Hematopoietic multipotent progenitor cell treated with erythropoietin and hydrocortisone succinate and interleukin-3 and kit ligand, for 6 days (in vitro differentiated cells): ENCODE results near the gene ST3GAL5.
"Not testable (repeated sequence)": the region's sequence is repeated elsewhere in the genome, so short reads cannot be mapped to it uniquely, and the experiment has no call there.

ENCODE experiments used
- DNase-seq: peaks from one replicate; pipeline ENCODE4 v3.0.0-alpha.2; 2015

Gene ST3GAL5

DNA sequence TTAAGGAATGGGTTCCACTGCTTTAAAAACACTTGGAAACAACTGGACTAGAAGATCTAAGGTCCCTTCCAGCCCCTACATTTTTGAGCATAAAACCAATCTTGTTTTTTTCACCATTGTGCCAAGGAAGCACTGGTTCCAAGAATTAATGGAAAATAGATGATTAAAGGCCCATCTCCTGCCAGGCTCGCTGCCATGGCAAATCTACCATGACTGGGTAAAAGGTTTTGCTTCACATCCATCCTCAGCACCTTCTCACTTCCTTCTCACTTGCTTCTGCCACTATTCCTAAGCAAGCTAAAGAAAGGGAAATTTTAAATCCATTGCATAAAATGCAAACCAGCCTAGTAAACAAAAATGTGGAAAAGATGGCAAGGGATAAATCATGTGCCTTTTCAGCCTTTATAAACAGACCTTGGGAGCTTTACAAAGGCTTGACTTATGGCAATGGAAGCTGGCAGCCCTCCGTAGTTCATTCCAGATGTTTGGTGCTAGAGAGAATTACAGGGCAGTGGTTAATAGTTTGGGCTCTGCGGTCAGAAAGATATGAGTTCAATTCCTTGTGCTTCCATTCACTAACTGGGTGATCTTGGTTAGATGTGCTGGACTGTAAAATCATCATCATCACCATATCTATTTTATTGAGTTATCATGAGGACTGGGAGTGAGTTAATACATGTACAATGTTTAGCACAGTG, 27.0 kb upstream of the ST3GAL5 start:
- DNase-seq, result no peak

DNA sequence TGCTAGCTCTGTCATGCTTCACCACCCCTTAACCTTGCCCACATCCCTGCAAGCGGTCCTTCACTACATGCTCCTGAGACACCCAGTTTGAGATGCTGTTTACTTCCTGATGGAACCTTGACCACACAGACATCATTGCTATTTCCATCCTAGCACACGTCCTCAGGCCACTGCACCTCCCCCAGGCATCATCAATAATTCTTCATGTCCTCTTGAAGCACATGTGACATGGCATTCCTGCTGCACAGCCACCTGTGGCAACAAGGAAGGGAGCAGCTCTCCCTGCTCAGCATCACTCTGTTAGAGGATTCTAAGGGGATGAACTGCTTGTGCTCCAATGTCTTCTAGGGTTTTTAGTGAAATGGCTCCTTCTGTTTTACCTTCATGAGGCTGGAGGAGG, 26.1 kb upstream of the ST3GAL5 start:
- no peak for DNase-seq

DNA sequence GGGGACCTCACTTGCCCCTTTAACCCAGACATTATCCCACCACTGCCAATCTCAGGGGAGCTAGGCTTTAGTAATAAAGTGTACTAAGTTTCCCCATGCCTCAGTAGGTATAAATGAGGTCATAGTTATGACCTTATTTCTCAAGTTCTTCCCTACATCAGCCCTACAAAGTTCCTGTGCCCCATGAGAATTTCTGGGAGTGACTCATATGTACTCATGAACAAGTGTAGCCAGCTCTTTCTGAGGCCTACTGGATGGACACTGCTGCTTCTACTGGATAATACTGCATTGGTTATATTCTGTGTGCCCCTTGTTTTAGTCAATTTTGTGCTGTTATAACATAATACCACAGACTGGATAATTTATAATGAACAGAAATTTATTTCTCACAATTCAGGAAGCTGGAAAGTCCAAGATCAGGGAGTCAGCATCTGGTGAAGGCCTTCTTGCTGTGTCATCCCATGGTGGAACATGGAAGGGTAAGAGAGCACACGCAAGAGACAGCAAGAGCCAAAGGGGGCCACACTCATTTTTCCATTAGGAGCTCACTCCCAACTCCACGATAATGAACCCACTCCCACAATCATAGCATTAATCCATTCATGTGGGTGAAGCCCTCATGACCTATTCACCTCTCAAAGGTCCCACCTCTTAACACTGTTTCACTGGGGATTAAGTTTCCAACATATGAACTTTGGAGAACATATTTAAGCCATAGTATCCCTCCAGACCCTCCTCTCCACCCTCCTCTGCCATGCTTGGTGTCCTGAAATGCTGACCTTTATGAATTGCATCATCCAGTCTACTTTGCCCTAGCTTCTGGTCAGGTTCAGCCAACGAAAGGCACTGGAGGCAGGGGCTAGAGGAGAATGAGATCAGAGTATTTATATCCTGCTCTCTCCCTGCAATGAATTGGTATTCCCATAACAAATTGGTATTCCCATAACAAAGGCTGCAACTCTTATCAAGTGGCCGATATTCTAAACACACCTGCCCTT, 25.4 kb upstream of the ST3GAL5 start:
- no peak for DNase-seq

DNA sequence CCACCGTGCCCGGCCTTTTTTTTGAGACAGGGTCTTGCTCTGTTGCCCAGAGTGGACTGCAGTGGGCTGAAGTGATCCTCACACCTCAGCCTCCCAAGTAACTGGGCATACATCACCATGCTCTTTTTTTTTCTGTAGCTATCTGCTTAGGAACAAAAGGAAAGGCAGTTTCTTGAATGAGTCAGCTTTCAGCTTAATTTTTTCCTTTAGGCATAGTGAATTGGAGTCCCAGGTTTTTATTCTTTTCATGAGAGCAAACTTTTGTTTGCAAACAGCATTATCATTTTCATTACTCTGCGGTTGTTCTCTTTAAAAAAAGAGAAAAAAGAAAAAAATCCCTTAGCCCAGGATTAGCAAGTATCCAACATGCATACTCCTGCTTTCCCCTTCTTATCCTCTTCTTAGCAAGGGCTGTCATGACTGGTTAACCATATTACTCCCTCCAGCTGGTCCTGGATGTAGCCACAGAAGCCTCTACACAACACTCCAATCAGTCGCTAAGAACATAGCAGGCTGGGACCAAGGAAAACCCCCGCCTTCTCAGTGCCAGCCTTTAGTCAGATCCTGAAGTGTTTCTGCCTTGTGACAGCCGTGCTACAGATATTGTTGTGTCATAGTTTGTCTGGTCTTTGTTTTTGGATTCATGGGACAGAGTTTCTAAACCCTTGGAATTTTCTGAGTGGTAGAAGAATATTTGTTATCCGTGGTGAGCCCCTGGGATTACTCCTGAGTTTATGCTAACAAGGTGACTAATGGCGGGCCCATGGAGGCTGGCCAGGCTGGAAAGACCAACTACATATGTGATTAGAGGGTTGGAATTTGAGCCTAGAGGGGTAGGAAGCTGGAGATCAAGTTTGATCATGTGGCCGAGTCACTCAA, 23.3 kb upstream of the ST3GAL5 start:
- DNase-seq, result no peak

DNA sequence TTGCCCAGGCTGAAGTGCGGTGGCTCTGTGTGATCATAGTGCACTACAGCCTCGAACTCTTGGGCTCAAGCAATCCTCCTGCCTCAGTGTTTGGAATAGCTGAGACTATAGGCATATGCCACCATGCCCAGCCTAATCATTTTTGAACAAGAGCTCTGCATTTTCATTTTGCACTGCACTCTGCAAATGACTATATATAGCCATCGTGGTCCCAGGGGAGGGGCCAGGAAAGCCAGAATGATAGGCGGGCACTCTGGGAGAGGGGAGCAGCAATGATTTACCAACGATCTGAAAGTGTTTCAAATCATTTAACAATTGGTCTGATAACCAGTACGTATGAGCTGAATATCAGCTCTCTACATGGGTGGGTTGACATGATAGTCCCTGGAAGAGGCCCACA, 22.3 kb upstream of the ST3GAL5 start:
- DNase-seq, result no peak

DNA sequence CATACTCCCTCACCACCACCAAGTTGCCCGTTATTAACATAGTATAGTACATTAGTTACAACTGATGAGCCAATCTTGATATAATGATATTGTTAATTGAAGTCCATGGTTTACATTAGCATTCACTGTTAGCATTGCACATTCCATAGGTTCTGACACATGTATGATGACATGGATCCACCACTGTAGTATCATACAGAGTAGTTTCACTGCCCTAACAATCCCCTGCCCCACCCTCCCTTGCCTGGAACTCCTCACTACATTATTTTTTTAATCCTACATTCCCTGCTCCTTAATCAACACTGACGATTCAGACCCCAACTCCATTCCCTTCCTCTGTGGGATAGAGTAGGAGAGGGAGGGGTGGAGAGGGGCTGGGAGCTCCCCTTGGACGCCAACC, 20.2 kb upstream of the ST3GAL5 start:
- DNase-seq, result no peak

DNA sequence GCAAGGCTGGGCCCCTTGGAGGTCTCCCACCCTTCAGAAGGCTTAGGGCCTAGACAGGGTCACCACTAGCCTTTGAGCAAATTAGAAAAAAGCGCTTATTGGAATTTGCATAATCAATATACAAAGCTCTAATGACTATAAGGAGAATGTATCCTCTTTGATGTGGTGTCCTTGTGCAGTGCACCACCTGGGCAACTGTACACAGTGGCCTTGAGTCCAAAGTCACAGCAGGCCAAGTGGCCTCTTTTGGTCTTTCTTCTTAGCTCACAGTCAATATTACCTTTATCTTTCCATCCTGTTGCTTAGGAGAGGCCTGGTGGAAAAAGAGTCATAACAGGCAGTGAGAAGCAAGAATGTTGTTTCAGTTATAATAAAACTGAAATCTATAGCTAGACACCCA, 19.7 kb upstream of the ST3GAL5 start:
- no peak for DNase-seq

DNA sequence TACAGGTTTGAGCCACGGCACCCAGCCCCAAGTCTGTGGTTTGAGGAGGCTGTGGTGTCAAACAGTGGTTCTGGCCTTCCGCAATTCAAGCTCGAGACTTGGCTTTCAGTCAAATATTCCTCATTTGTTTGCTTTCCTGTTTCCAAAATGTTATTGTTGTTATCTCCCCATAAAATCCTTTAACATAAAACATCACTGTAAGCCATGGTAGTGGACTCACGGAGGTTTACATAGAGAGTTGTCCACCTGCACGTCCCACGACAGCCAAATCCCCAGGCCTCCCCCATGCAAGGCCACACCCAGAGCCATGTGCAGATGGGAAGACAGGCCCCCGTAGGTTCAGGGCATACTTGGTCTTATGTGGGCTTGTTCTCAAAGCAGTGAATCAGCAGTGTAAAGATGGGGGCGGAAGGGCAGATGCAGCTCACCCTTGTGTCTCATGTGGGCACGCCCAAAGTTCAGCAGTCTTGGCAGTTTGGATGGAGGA, 18.9 kb upstream of the ST3GAL5 start:
- no peak for DNase-seq

DNA sequence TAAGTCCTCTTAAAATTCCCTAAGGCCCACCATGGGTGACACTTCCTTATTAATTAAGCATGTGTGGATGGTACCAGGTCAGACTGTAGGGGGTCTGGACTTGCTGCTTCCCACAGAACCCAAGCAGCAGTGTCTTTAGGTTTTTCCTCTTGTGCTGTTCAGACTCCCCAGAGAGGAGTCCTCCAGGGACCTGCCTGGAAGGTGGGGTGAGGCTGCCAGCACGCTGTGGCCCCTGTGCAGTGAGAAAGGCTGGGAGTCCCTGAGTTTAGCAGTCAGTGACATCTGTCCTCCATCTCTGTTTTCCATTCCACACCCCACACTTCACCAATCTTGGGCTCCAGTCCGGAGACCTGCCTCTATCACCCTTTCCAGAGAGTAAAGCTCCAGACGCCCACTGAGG, 18.0 kb upstream of the ST3GAL5 start:
- DNase-seq, result no peak

DNA sequence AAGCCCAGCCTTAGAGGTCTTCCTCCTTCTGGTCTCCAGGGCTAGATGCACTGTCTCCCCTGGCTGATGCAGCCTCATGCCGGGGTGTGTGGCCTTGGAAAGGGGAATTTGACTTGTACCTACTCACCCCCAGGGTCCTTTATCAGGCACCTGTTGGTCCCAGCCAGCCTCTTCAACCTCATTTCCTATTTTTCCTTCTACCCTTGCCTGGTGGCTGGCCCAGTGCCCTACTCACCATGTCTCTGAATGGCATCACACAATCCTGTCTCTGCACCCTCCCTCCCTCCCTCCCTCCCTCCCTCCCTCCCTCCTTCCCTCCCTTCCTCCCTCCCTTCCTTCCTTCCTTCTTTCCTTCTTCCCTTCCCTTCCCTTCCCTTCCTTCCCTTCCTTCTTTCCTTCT, 17.1 kb upstream of the ST3GAL5 start:
- DNase-seq, result no peak

DNA sequence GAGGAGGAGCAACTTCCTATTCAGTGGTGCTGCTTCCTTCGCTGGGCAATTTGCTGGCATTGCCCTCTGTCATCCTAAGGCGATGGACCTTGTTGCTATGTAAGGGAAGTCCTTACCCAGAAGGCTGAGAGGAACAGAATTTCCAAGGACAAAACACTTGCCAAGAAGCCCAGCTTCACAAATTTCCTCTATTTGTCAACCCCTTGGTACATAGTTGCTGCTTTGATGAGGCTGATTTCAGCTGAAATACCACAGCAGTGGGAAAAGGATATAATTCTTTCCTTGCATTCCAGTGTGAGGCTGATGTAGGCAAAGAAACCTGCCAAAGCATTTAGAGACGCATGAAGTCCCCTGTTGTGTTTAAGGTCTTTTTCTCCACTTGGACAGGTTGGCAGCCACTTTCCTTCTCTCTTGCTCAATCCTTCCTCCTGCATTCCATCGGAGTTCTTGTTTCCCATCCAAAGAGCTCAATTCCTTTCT, 16.4 kb upstream of the ST3GAL5 start:
- no peak for DNase-seq

DNA sequence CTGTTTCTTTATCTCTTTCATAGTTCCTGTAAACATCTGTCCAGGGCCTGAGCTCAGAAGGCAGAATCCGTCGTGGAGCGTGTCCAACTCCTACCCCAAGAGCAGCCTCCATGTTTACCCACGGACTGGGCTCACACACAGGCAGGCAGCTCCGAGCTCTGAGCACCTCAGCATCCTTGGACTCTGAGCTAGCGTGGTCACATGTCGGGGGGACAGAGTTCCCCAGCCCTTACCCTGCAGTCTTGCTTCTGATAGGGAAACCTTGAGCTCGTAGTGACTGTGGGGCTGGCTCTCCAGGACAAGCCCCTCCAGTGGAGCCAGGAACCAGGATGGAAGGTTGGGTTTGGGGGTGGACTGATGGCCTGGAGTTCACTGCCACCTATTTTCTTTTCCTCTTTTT, 15.1 kb upstream of the ST3GAL5 start:
- DNase-seq, result no peak

DNA sequence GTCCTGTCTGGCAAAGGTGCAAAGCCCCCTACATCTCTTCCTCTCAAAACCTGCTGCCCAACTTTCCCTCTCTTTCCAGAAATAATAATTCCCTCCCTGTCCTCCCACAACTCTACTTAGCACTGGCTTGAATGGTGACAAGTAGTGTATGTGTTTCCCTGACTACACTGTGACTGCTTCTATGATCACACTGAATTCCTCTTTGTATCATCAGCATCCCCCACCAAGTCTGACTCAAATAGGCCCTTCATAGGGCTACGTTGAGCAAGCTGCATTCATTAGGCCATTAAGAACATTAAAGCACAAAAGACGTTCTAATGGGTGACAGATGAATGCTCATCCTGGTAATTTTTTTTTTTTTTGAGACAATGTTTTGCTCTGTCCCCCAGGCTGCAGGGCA, 13.7 kb upstream of the ST3GAL5 start:
- DNase-seq, result no peak

DNA sequence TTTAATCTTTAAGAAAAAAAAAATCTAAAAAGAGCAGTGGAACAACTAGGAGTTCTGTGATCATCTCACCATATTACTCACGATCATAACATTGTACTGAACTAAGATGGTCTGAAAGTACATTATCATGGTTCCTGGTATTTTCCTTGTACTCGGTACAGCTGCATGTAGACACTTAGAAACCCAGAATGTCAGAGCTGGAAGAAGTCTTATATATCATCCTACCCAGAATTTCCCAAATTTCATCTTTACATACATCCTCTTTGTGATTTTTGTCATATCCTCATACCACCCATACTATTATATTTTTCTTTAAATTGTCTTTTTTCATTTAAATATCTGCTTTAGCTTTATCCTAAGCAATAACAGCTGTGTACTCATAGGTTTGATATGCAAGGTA, 12.4 kb upstream of the ST3GAL5 start:
- DNase-seq, result no peak

DNA sequence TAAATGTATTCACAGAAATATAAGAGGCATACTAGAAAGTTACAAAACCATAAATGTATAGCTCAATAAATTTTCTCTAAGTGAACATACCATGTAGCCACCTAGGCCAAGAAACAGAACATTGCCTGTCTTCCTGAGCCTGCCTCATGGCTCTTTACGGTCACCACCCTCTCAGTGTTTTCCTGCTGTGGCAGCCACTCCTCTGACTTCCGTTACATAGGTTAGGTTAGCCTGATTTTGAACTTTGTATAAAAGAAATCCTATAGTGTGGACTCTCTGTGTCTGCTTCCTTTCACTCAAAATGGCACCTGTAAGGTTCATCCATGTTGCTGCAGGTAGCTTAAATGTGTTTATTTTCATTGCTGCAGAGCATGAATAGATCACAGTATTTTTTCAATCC, 11.6 kb upstream of the ST3GAL5 start:
- DNase-seq, result no peak

DNA sequence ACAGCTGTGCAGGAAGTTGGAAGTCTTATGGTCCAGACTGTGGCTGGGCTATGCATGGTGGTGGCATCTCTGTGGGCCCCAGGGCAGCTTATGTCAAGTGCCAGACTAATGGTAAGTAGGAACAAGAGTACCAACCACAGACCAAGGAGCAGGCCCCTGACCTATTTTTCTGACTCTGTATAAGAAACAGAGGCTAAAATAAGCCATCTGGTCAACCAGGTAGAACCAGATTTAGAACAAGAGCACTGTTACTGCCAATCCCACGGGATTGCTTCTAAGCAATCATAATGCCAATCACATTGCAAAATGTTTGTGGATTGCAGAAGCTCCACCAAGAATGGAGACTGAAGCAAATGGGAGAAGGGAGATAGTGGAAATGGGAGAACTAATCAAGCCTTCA, 11.1 kb upstream of the ST3GAL5 start:
- no peak for DNase-seq

DNA sequence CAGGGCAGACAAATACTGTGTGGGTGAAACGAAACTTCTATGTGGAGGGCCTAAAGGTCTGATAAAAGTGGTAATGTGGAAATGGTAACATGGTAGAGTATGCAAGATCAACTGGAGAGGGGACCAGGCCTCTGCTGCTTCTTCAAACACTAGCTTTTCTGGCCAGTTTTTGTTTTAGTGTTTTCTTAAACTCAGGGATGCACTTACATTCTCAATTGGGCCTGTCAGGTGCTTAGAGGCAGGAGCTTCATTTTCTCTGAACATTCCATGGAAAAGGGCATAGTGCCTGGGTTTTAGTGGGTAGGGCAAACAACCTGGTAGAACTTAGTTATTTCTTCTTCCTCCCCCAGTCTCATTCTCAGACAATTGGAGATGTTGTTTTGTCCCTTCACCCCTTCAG, 10.5 kb upstream of the ST3GAL5 start:
- no peak for DNase-seq

DNA sequence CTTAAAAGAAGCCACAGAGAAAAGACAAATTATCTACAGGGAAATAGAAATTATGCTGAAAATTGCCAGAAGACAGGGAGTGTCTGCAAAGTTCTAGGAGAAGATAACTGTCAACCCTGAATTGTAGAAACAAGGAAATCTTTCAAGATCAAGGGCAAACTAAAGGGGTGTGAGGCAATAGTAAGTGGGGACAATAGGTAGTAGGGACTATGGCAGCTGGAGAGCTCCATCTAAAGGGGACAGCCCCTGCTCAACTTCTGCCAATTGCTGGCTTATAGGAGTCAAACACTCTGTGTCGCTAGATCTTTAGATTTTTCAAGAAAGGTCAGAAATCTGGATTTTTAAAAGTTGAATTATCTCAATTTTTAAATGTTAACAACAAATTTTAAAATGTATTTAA, 10.1 kb upstream of the ST3GAL5 start:
- no peak for DNase-seq

DNA sequence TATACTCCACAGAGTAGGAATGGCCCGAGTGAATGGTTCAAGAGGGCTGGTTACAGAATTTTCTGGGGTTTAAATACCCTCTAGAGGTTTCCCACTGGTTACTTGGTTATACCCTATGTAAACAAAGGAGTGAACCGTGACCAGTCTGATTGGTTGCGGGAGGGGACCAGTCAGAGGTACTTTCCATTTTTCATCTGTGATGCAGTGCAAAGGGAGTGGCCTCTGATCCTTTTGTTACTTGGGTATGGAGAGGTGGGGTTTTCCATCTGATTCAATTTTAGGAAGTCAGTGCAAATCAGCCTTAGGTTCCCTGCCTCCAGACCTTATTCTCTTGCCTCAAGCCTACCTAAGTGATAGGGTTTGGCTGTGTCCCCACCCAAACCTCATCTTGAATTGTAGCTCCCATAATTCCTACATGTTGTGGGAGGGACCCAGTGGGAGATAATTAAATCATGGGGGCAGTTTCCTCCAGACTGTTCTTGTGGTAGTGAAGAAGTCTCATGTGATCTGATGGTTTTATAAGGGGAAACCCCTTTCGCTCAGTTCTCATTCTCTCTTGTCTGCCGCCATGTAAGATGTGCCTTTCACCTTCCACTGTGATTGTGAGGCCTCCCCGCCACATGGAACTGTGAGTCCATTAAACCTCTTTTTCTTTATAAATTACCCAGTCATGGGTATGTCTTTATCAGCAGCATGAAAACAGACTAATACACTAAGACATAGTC, 5.9 kb upstream of the ST3GAL5 start:
- DNase-seq, result not testable (repeated sequence)

DNA sequence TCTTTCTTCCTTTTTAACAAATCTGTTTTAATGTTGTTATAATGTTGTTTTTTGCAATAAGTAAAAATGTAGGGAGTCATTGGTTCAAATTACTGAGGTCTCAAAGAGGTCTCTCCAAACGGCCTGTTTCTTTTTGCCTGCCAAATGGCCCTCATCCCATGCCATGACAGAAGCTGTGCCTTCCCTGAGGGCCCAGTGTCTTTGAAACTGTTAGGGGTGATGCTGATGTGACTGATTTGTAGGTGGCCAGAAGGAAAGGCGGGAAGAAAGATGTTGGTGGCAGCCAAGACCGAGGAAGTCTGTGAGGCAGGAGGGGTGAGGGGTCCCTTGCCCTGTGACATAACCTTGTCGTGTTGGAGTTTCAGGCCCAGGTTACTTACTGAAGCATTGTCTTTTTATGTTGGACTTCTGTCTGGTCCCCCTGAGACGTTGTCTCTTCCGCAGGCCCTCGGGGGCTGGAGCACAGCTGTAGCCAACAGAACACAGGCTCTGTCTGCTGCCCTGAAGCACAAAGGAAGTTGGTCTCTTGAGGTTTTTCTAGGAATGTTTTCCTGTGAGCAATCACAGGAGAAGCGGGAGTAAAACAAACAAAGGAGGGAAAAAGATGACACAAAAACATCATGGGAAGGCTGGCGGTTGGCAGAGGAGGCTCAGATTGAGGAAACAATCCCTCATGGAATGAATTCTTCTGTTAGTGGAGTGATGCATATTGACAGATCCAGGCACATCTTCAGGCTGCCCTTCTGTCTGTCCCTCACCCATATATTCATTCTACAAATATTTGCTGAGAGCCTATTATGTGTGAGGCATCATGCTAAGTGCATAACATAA, 4.9 kb upstream of the ST3GAL5 start:
- no peak for DNase-seq

DNA sequence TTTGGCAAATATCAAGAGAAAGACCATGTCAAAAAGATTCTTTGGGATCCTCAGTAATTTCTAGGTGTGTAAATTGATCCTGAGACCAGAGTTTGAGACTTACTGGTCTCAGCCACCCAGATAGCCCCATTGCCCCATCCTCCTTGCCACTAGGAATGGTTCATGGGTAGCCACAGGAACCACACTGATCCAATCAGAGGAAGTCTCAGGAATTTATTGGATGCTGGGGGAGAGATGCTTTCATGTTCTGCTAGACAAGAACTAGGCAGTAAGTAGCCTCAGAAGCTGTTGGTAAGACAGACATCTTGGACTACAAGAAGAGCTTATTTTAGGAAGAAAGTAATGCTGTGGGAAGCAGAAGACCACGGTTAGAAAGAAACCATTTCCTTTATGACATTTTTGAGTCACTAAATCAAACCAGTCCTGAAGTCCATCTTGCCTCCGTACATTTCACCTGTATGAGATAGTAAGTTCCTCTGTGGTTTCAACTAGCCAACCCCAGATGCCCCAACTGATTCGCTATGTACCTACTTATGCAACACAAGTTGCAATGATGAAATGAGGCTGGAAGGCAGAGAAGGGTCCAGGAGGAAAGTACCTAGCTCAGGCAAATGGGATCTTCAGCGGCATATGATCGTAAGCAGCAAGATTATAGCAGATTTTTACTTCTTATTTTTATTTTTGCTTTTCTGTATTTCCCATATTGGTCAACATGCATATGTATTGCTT, 3.6 kb upstream of the ST3GAL5 start:
- no peak for DNase-seq
